Osteocyte (in vitro differentiated cells): ENCODE results near the gene SPINT4. TPM values are rescaled to one million over a fixed set of nuclear protein-coding genes. Genes with fewer than 3 reads are reported as not detected.

Experiments
- DNase-seq: peaks from one replicate; pipeline ENCODE4 v3.0.0; 2021; ENCODE audit warnings: mixed read lengths; ENCODE audit not compliant: unreplicated experiment; ENCODE audit errors: extremely low spot score
- H3K27ac Mint-ChIP-seq: one replicate; pipeline ENCODE4 v1.8.0; 2021; ENCODE audit warnings: mild to moderate bottlenecking, mixed read lengths; ENCODE audit not compliant: unreplicated experiment
- H3K27me3 Mint-ChIP-seq: one replicate; pipeline ENCODE4 v1.8.0; 2021; ENCODE audit warnings: mixed read lengths; ENCODE audit not compliant: unreplicated experiment
- H3K36me3 Mint-ChIP-seq: one replicate; pipeline ENCODE4 v1.8.0; 2021; ENCODE audit warnings: mixed read lengths; ENCODE audit not compliant: unreplicated experiment
- H3K4me1 Mint-ChIP-seq: one replicate; pipeline ENCODE4 v1.8.0; 2021; ENCODE audit warnings: mixed read lengths; ENCODE audit not compliant: unreplicated experiment
- H3K4me3 Mint-ChIP-seq: one replicate; pipeline ENCODE4 v1.8.0; 2021; ENCODE audit warnings: mild to moderate bottlenecking, moderate library complexity, mixed read lengths; ENCODE audit not compliant: unreplicated experiment
- H3K9me3 Mint-ChIP-seq: one replicate; pipeline ENCODE4 v1.8.0; 2021; ENCODE audit warnings: mixed read lengths; ENCODE audit not compliant: unreplicated experiment
- microRNA-seq: library from miRNA; unstranded; fragments of <30 nt; microRNA quantifications from one replicate; pipeline ENCODE4 v1.1.0, GENCODE V29; 2020; ENCODE audit not compliant: unreplicated experiment
- total RNA-seq: library from RNA; stranded (reverse); gene quantifications from 2 replicates; pipeline ENCODE4 v1.2.1, GENCODE V29; 2021
- TF ChIP-seq, protein P1 (sequence below): fragments of 200-600 bp; sonication (generic); IDR thresholded peaks from 2 replicates; pipeline ENCODE4 v1.5.0; 2021; ENCODE audit warnings: antibody characterized with exemption, mild to moderate bottlenecking, moderate library complexity

The SPINT4 gene
- total RNA-seq, 1 donor from 2014 or later = not detected

DNA sequence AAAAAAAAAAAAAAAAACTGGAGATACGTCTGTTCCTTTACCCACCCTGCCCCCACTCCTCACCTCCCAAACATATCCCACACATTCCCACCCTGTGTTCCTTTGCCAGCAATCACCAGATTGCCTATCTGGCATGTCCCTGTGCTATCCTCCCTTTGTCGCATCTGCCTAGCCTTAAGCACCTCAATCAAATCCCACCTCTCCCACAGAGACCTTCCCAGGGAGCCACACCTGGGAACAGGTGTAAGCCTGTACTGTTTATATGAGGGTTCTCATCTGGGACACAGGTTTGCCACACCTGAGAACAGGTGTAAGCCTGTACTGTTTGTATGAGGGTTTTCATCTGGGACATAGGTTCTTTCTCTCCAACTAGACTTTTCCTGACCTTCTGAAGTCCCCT, 52.8 kb downstream of the SPINT4 start:
- Mint-ChIP-seq H3K27me3 (peaks cover 3% of the 10 kb centered on the region), H3K27ac (no peak overlapping the region), H3K9me3 (no peaks in the 10 kb centered on the region), H3K36me3 (no peaks in the 10 kb centered on the region), H3K4me1 (peaks cover 43% of the 10 kb centered on the region), H3K4me3 (no peak overlapping the region)
- DNase-seq = no peak
- TF ChIP-seq, protein P1, sequence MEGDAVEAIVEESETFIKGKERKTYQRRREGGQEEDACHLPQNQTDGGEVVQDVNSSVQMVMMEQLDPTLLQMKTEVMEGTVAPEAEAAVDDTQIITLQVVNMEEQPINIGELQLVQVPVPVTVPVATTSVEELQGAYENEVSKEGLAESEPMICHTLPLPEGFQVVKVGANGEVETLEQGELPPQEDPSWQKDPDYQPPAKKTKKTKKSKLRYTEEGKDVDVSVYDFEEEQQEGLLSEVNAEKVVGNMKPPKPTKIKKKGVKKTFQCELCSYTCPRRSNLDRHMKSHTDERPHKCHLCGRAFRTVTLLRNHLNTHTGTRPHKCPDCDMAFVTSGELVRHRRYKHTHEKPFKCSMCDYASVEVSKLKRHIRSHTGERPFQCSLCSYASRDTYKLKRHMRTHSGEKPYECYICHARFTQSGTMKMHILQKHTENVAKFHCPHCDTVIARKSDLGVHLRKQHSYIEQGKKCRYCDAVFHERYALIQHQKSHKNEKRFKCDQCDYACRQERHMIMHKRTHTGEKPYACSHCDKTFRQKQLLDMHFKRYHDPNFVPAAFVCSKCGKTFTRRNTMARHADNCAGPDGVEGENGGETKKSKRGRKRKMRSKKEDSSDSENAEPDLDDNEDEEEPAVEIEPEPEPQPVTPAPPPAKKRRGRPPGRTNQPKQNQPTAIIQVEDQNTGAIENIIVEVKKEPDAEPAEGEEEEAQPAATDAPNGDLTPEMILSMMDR = no peak

DNA sequence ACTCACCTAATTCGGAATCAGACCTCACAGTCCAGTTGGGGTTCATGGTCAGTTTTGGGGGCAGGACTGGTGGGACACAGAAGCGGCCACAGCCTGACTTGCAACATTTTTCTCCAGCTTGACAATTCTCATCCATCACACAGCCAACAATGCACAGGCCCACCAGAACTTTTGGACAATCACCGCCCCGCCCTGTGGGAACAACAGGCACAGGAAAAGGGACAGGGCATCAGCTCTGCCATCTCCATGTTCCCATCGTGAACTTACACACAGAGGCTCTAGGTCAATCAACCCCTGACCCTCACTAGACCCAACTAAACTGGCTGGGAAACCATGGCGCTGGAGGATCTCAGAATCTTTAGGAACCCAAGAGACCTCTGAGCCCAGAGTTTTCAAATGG, 53.3 kb downstream of the SPINT4 start:
- H3K27me3 Mint-ChIP-seq = peaks cover 3% of the 10 kb centered on the region
- no peak overlapping the region for H3K4me3 Mint-ChIP-seq
- DNase-seq = no peak
- H3K9me3 Mint-ChIP-seq = no peaks in the 10 kb centered on the region
- no peaks in the 10 kb centered on the region for H3K36me3 Mint-ChIP-seq
- H3K4me1 Mint-ChIP-seq = peaks cover 48% of the 10 kb centered on the region
- TF ChIP-seq, protein P1 = no peak
- H3K27ac Mint-ChIP-seq = no peak overlapping the region

Small RNA genes lying within 50 kb of the gene (microRNA-seq; reads per million reads assigned to microRNA genes)
- gene MIR3617 = not detected

Other genes with a start within 250 kb of the SPINT4 start
- gene SPINT3, start 206.7 kb upstream of the SPINT4 start, total RNA-seq = not detected in 2 replicates
- not detected in 2 replicates for gene WFDC6, start 182.9 kb upstream of the SPINT4 start, total RNA-seq
- gene EPPIN, start 174.9 kb upstream of the SPINT4 start, total RNA-seq = not detected in 2 replicates
- not detected in 2 replicates for gene WFDC8, start 143.1 kb upstream of the SPINT4 start, total RNA-seq
- not detected in 2 replicates for gene WFDC10A, start 92.6 kb upstream of the SPINT4 start, total RNA-seq
- not detected in 2 replicates for gene WFDC9, start 91.1 kb upstream of the SPINT4 start, total RNA-seq
- gene WFDC11, start 52.1 kb upstream of the SPINT4 start, total RNA-seq = not detected in 2 replicates
- gene WFDC13, start 20.3 kb upstream of the SPINT4 start, total RNA-seq = not detected in 2 replicates
- not detected in 2 replicates for gene WFDC10B, start 17.3 kb upstream of the SPINT4 start, total RNA-seq
- gene WFDC3, start 69.5 kb downstream of the SPINT4 start, total RNA-seq = 0.91 TPM in 1 of 2 replicates, not detected in the other
- 23.2 and 30.0 TPM in 2 replicates for gene DNTTIP1, start 69.6 kb downstream of the SPINT4 start, total RNA-seq
- gene UBE2C, start 90.3 kb downstream of the SPINT4 start, total RNA-seq = 21.3 and 21.9 TPM in 2 replicates
- gene TNNC2, start 105.0 kb downstream of the SPINT4 start, total RNA-seq = 1.2 TPM in 1 of 2 replicates, not detected in the other
- gene SNX21, start 111.5 kb downstream of the SPINT4 start, total RNA-seq = 24.4 and 25.6 TPM in 2 replicates
- 23.6 and 23.9 TPM in 2 replicates for gene ACOT8, start 135.0 kb downstream of the SPINT4 start, total RNA-seq
- 3.9 and 4.4 TPM in 2 replicates for gene ZSWIM3, start 135.3 kb downstream of the SPINT4 start, total RNA-seq
- 12.6 and 13.3 TPM in 2 replicates for gene ZSWIM1, start 158.9 kb downstream of the SPINT4 start, total RNA-seq
- 2.9 TPM in 2 replicates for gene SPATA25, start 165.3 kb downstream of the SPINT4 start, total RNA-seq
- gene NEURL2, start 168.9 kb downstream of the SPINT4 start, total RNA-seq = 7.3 and 7.4 TPM in 2 replicates
- gene CTSA, start 169.0 kb downstream of the SPINT4 start, total RNA-seq = 310 and 318 TPM in 2 replicates
- gene PLTP, start 189.8 kb downstream of the SPINT4 start, total RNA-seq = 195 and 211 TPM in 2 replicates
- gene PCIF1, start 212.3 kb downstream of the SPINT4 start, total RNA-seq = 34.6 and 42.1 TPM in 2 replicates
- gene ZNF335, start 249.9 kb downstream of the SPINT4 start, total RNA-seq = 23.9 and 24.6 TPM in 2 replicates